ENCODE measurements around the gene SSNA1. TPM values are rescaled to one million over a fixed set of nuclear protein-coding genes. Genes with fewer than 3 reads are reported as not detected.

SSNA1 gene
- total RNA-seq, 4 donors from 2014 or later, result 58.2 to 99.5 (median 76.7) TPM

- no peak for DNase-seq (ENCODE audit: extremely low spot score)
- Histone ChIP-seq H3K4me1 (peaks cover 3 to 18% (median 10%) of the 10 kb centered on the region in 4 donors), H3K27ac (replicated peaks in 1 of 4) (no peak overlapping the region), H3K9me3 (no peaks in the 10 kb centered on the region), H3K36me3 (no peaks in the 10 kb centered on the region), H3K4me3 (no peak overlapping the region), H3K27me3 (peaks cover 0 to 93% (median 53%) of the 10 kb centered on the region in 4 donors)
- TF ChIP-seq POLR2A (IDR thresholded peaks at IDR 0.05; ENCODE audit: low read depth) (no peak), EP300 (IDR thresholded peaks at IDR 0.05) (no peak), POLR2AphosphoS5 (IDR thresholded peaks at IDR 0.05) (no peak), CTCF (IDR thresholded peaks at IDR 0.05) (no peak)
- intact Hi-C loops (cut with DNase I), result no loop called here
- 76% methylated on average over 10 of the region's 17 CpGs for WGBS
Measured at GRCh38 chr9:137141050-137141810, 47.2 kb upstream of the SSNA1 start.

- DNase-seq (ENCODE audit: extremely low spot score), result no peak
- no peaks in the 10 kb centered on the region for H3K9me3 ChIP-seq
- no peak overlapping the region for H3K27ac ChIP-seq (replicated peaks in 1 of 4)
- peaks cover 3 to 18% (median 10%) of the 10 kb centered on the region in 4 donors for H3K4me1 ChIP-seq
- TF ChIP-seq CTCF (IDR thresholded peaks at IDR 0.05) (no peak), POLR2AphosphoS5 (IDR thresholded peaks at IDR 0.05) (no peak), EP300 (IDR thresholded peaks at IDR 0.05) (no peak), POLR2A (IDR thresholded peaks at IDR 0.05; ENCODE audit: low read depth) (no peak)
- H3K36me3 ChIP-seq, result no peaks in the 10 kb centered on the region
- 77% methylated on average over 23 of the region's 24 CpGs for WGBS
- H3K4me3 ChIP-seq, result no peak overlapping the region
- peaks cover 0 to 93% (median 46%) of the 10 kb centered on the region in 4 donors for H3K27me3 ChIP-seq
- intact Hi-C loops (cut with DNase I), result no loop called here
Measured at GRCh38 chr9:137141976-137142936, 46.2 kb upstream of the SSNA1 start.

- no peak overlapping the region for H3K4me3 ChIP-seq
- H3K27me3 ChIP-seq, result peaks cover 0 to 93% (median 42%) of the 10 kb centered on the region in 4 donors
- no peak for DNase-seq (ENCODE audit: extremely low spot score)
- TF ChIP-seq CTCF (IDR thresholded peaks at IDR 0.05) (no peak), POLR2AphosphoS5 (IDR thresholded peaks at IDR 0.05) (no peak)
- WGBS, result 29% methylated on average over 2 of the region's 4 CpGs
- H3K4me1 ChIP-seq, result peaks cover 3 to 12% (median 10%) of the 10 kb centered on the region in 4 donors
- H3K9me3 ChIP-seq, result no peaks in the 10 kb centered on the region
- H3K36me3 ChIP-seq, result no peaks in the 10 kb centered on the region
- no peak overlapping the region for H3K27ac ChIP-seq (replicated peaks in 1 of 4)
- intact Hi-C loops (cut with DNase I), result no loop called here
Measured at GRCh38 chr9:137143459-137143858, 45.0 kb upstream of the SSNA1 start.

- H3K27me3 ChIP-seq, result peaks cover 0 to 93% (median 25%) of the 10 kb centered on the region in 4 donors
- intact Hi-C loops (cut with DNase I), result no loop called here
- 51% methylated on average over 44 of the region's 49 CpGs for WGBS
- H3K9me3 ChIP-seq, result no peaks in the 10 kb centered on the region
- H3K4me1 ChIP-seq, result no peaks in the 10 kb centered on the region
- H3K4me3 ChIP-seq, result no peak overlapping the region
- TF ChIP-seq EP300 (IDR thresholded peaks at IDR 0.05) (no peak), POLR2A (IDR thresholded peaks at IDR 0.05; ENCODE audit: low read depth) (no peak), CTCF (IDR thresholded peaks at IDR 0.05) (no peak), POLR2AphosphoS5 (IDR thresholded peaks at IDR 0.05) (no peak)
- no peaks in the 10 kb centered on the region for H3K36me3 ChIP-seq
- H3K27ac ChIP-seq (replicated peaks in 1 of 4), result no peak overlapping the region
- no peak for DNase-seq (ENCODE audit: extremely low spot score)
Measured at GRCh38 chr9:137145731-137146526, 42.5 kb upstream of the SSNA1 start.
